Peyer's patch (tissue), 4 donors: Measurements from ENCODE around the gene SALL4. TPM values are rescaled to one million over a fixed set of nuclear protein-coding genes. Genes with fewer than 3 reads are reported as not detected.
"Not testable (repeated sequence)": the region's sequence is repeated elsewhere in the genome, so short reads cannot be mapped to it uniquely, and the experiment has no call there.

Source experiments
- DNase-seq, 3 donors: peaks; one replicate each; pipeline ENCODE4 v3.0.0-alpha.2; 2017 to 2019
- H3K27ac ChIP-seq, 4 donors: fragments of 200-600 bp; sonication (generic); one replicate each; pipeline ENCODE4 v1.5.1; 2016 to 2019
- H3K27me3 ChIP-seq, 2 donors: fragments of 200-600 bp; sonication (generic); one replicate each; pipeline ENCODE4 v1.5.1; 2019
- H3K36me3 ChIP-seq, 3 donors: fragments of 200-600 bp; sonication (generic); one replicate each; pipeline ENCODE4 v1.5.1; 2016 to 2019
- H3K4me1 ChIP-seq, 4 donors: fragments of 200-600 bp; sonication (generic); one replicate each; pipeline ENCODE4 v1.5.1; 2016 to 2019
- H3K4me3 ChIP-seq, 4 donors: fragments of 200-600 bp; sonication (generic); 1 replicate in 3 of 4; 2 replicates in 1 of 4; pipeline ENCODE4 v1.5.1; 2016 to 2019; ENCODE audit warnings: mild to moderate bottlenecking in 1 of 4
- H3K9me3 ChIP-seq, 4 donors: fragments of 200-600 bp; sonication (generic); one replicate each; pipeline ENCODE4 v1.5.1; 2016 to 2019; ENCODE audit warnings: mild to moderate bottlenecking in 1 of 4
- CTCF ChIP-seq, 6 experiments: fragments of 450-650 bp in 4 of 6; fragments of 200-600 bp in 2 of 6; sonication (generic) in 1 of 6; IDR thresholded peaks; one replicate each; pipeline ENCODE4 v1.5.1; 2017 to 2019; ENCODE audit warnings: antibody characterized with exemption in 6 of 6, mild to moderate bottlenecking in 3 of 6, moderate library complexity in 1 of 6
- POLR2A ChIP-seq, 2 donors: fragments of 450-650 bp; IDR thresholded peaks; one replicate each; pipeline ENCODE4 v1.5.1; 2017; ENCODE audit warnings: antibody characterized with exemption in 2 of 2, mild to moderate bottlenecking in 2 of 2, moderate library complexity in 2 of 2
- total RNA-seq, 4 donors: library from RNA; depleted of rRNA; stranded (reverse); fragments of >200 nt; gene quantifications; one replicate each; pipeline ENCODE4 v1.1.0, GENCODE V29; 2016

SALL4 gene
- total RNA-seq, 4 donors from 2014 or later: 1.7 to 13.2 TPM; not detected in 2

DNA sequence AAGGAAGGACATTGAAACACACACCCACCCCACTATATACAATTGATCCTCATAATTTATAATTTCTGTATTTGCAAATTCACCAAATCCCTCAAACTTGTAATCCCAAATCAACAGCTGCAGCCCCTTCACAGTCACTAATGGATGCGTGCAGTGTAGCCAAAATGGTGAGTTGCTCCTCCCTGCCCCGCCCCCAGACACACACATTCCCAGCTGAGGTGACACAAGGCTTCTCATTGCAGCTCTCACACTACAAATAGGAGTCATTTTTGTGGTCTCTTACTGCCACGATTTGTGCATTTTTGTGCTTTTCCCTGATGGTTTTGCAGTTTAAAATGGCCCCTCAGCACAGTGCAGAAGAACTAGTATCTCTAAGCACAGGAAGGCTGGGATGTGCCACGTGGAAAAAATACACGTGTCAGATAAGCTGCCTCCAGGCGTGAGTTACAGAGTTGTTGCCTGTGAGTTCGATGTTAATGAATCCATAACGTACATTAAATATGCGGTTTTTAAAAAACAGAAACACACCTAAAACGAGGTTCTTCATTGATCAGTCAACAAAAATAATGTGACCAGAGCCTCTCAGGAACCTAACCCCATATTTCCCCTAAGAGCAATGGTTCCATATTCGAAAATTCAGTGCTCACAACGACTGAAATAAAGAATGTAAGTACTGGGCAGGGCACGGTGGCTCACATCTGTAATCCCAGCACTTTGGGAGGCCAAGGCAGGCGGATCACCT is 42.4 kb downstream of the SALL4 start:
- Histone ChIP-seq H3K36me3 (no peaks in the 10 kb centered on the region), H3K4me3 (no peak overlapping the region), H3K9me3 (no peaks in the 10 kb centered on the region), H3K27me3 (no peaks in the 10 kb centered on the region), H3K4me1 (peaks cover 0 to 9% (median 0%) of the 10 kb centered on the region in 4 donors), H3K27ac (peak overlapping the region in 1 of 4 donors; percentile 5)
- DNase-seq: no peak
- TF ChIP-seq CTCF (IDR thresholded peaks at IDR 0.05): no peak
- no peak for TF ChIP-seq POLR2A (IDR thresholded peaks at IDR 0.05)

GRCh38 chr20:51758978-51759544 is 43.3 kb downstream of the SALL4 start:
- Histone ChIP-seq H3K36me3 (no peaks in the 10 kb centered on the region), H3K27ac (peak overlapping the region in 2 of 4 donors; percentile 58 to 69), H3K9me3 (no peaks in the 10 kb centered on the region), H3K4me3 (no peak overlapping the region), H3K27me3 (no peaks in the 10 kb centered on the region), H3K4me1 (peaks cover 0 to 9% (median 0%) of the 10 kb centered on the region in 4 donors)
- DNase-seq: no peak
- no peak for TF ChIP-seq CTCF (IDR thresholded peaks at IDR 0.05)
- TF ChIP-seq POLR2A (IDR thresholded peaks at IDR 0.05): no peak

- Histone ChIP-seq H3K4me3 (no peak overlapping the region), H3K27me3 (no peaks in the 10 kb centered on the region), H3K36me3 (no peaks in the 10 kb centered on the region), H3K4me1 (peaks cover 0 to 15% (median 0%) of the 10 kb centered on the region in 4 donors), H3K27ac (peak overlapping the region in 2 of 4 donors; percentile 58 to 69), H3K9me3 (no peaks in the 10 kb centered on the region)
- no peak for DNase-seq
- TF ChIP-seq CTCF (IDR thresholded peaks at IDR 0.05) (no peak), POLR2A (IDR thresholded peaks at IDR 0.05) (no peak)
Measured at GRCh38 chr20:51757226-51757625, 45.1 kb downstream of the SALL4 start.

DNA sequence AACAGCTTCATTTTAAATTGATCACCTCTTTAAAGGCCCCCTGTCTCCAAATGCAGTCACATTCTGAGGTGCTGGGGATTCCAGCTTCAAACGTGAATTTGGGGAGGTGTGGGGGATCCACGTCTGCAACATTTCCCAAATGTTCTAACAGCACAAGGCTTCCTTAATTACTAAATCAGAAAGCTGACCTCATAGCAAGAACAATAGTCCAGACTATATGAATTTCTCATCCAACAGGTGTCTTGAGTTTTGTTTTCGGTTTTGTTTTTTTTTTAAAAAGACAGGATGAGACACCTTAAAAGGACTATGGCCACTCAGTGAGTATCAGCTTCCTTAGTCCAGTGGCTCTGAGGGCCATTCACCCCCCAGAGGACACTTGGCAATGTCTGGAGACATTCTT is 45.7 kb downstream of the SALL4 start:
- no peaks in the 10 kb centered on the region for H3K27me3 ChIP-seq
- DNase-seq: no peak
- peak overlapping the region in 1 of 4 donors; percentile 69 for H3K27ac ChIP-seq
- no peaks in the 10 kb centered on the region for H3K36me3 ChIP-seq
- H3K9me3 ChIP-seq: no peaks in the 10 kb centered on the region
- no peak overlapping the region for H3K4me3 ChIP-seq
- H3K4me1 ChIP-seq: peaks cover 0 to 20% (median 0%) of the 10 kb centered on the region in 4 donors
- TF ChIP-seq CTCF (IDR thresholded peaks at IDR 0.05) (no peak), POLR2A (IDR thresholded peaks at IDR 0.05) (no peak)

GRCh38 chr20:51753220-51753619 is 49.1 kb downstream of the SALL4 start:
- not testable (repeated sequence) for H3K4me3 ChIP-seq, H3K36me3 ChIP-seq, DNase-seq, H3K27me3 ChIP-seq, H3K9me3 ChIP-seq, H3K27ac ChIP-seq
- peaks cover 0 to 35% (median 2%) of the 10 kb centered on the region in 4 donors for H3K4me1 ChIP-seq

DNA sequence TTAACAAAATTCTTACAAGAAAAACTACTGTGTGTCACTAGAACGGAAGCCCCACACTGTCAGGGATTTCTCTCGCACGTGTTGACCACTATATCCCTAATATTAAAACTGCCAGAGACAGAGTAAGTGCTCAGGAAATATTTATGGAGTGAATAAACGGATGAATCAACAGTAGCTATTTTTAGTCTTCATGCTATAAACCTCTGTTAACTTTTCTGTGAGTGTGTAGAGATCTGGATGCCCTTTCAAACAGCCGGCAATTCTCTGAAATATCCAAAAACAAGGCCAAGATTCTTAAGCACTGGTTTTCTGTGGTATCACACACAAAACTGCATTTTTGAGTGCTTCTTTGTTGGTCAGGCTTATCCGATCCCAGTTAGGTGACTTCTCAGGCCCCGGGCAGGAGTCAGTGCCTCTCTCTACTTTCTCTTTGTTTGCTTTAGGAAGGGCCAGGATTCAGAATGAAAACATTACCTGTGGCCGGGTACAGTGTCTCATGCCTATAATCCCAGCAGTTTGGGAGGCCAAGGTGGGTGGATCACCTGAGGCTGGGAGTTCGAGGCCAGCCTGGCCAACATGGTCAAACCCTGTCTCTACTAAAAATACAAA is 49.9 kb downstream of the SALL4 start:
- Histone ChIP-seq H3K27me3 (no peaks in the 10 kb centered on the region), H3K4me1 (peaks cover 0 to 33% (median 2%) of the 10 kb centered on the region in 4 donors), H3K4me3 (no peak overlapping the region), H3K36me3 (no peaks in the 10 kb centered on the region), H3K27ac (peak overlapping the region in 3 of 4 donors; percentile 1 to 72 (median 70)), H3K9me3 (no peaks in the 10 kb centered on the region)
- no peak for DNase-seq
- TF ChIP-seq CTCF (IDR thresholded peaks at IDR 0.05) (no peak), POLR2A (IDR thresholded peaks at IDR 0.05) (no peak)
